Fibroblast of peridontal ligament (primary cell): ENCODE results near the gene STEAP3.

Source experiments
- DNase-seq: peaks from one replicate; pipeline ENCODE4 v3.0.0-alpha.2; 2010; ENCODE audit errors: extremely low read depth

The STEAP3 gene

DNA sequence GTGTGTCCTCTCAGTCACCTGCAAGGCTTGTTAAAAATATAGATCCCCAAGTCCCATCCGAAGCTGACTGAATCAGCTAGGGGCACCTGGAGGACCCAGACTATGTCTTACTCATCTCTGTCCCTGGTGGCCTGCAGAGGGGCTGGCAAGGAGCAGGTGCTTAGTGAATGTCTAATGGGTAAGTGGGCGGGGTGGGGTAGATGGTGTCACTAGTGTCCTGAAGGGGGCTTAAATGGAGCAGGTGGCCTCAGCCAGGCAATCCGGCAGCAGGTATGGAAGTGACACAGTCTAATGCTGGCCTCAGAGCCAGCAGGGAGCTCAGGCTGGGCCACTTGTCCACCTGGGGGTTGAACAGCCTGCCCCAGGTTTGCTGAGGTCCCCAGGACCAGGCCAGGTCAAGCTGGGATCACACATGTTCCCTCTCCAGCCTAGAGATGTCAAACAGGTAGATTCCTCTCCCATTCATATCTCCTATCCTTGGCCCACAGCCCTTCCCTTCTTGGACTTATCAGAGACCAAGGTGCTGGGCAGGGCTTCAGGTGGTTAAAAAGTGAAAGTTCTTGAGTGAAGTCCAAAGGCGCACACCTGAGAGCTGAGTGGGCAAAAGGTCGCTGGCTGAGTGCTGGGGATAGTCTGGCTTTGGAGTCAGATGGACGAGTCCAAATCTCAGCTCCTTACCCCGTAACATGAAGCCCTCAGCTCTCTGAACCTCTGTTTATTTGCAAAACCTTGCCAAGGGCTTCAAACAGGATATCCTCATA, 1.7 kb downstream of the STEAP3 start:
- DNase-seq, result peak; percentile 12

DNA sequence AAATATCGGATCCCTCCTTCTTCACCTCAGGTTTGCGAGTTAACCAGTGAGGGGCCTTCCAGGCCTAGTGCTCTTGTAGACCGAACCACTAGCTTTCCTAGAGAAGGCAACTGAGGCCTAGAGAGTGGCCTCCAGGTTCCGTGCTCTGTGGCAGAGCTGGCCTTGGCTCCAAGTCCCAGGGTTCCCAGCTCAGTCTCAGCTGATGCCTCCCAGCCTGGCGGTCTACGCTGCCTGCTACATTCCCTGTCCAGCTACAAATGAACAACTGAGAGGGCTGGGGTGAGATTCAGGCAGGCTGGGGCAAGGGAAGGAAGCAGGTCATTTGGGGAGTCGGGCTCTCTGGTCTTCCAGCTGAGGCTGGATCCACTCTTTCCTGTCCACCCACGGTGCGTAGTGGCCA, 2.3 kb downstream of the STEAP3 start:
- no peak for DNase-seq

DNA sequence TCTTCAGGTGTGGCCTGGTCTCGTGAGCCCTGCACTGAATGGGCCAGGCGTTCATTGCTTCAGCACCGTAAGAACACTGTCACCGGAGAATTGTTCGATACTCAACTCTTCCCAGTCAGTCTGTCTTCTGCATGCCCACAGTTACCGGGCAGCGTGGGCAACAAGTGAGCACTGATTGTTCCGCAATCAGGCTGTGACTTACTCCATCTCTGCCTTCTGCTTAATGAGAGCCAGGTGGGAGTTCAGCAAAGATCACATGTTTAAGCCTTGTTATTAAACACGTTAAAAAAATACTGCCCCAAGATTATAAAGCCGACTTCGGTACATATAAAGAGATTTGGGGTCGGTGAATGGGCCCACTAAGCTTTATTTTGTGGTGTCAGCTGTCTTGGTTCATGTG, 3.7 kb downstream of the STEAP3 start:
- peak; percentile 33 for DNase-seq

DNA sequence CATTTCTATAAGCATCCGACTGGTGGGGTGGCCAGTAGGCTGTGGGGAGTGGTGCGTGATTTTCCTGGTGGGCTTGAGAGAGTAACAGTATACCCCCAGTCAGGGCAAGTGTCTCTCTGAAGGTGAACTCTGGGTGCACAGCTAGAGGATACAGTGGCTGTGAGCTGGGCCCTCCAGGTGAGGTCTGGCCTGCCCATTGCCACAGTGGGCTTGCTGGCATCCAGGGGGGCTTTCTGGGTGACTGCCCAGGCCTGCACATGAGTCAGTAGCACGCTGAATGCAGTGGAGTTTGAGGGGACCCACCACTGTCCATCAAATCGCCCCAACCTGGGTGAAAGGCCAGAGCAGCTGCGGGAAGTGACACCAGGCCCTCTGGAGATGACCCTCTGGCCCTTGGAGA, 4.5 kb downstream of the STEAP3 start:
- no peak for DNase-seq

DNA sequence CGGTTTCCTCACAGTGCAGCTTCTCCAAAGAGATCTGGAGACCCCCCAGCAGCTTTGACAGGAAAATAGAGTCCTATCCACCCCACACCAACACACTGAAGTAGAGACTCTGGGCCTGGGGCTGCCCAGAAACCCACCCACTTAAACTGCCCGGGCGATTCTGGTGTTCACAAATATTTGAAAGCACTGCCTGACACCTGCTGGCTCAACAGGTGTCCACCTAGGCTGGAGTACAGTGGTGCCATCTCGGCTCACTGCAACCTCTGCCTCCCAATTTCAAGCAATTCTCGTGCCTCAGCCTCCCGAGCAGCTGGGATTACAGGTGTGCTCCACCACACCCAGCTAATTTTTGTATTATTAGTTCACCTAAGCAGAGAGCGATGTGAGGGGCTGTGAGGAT, 5.3 kb downstream of the STEAP3 start:
- no peak for DNase-seq

DNA sequence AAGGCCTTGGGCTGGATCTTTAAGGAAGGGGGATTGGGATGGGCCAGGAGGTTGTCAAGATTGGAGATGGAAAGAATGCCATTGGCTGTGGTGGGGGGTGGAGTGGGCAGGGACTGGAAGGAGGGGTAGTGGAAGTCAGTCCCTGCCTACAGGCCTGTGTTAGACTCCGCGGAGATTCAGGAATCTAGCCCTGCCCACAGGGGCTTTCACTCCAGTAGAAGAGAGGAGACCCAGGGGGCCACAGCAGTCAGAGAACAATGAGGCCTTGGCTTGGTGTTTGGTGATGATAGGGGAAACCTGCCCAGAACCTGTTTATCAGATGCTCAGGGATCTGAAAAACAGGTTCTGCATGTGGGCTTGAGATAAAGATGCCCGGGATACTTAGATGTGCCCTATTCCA, 6.1 kb downstream of the STEAP3 start:
- DNase-seq, result no peak

DNA sequence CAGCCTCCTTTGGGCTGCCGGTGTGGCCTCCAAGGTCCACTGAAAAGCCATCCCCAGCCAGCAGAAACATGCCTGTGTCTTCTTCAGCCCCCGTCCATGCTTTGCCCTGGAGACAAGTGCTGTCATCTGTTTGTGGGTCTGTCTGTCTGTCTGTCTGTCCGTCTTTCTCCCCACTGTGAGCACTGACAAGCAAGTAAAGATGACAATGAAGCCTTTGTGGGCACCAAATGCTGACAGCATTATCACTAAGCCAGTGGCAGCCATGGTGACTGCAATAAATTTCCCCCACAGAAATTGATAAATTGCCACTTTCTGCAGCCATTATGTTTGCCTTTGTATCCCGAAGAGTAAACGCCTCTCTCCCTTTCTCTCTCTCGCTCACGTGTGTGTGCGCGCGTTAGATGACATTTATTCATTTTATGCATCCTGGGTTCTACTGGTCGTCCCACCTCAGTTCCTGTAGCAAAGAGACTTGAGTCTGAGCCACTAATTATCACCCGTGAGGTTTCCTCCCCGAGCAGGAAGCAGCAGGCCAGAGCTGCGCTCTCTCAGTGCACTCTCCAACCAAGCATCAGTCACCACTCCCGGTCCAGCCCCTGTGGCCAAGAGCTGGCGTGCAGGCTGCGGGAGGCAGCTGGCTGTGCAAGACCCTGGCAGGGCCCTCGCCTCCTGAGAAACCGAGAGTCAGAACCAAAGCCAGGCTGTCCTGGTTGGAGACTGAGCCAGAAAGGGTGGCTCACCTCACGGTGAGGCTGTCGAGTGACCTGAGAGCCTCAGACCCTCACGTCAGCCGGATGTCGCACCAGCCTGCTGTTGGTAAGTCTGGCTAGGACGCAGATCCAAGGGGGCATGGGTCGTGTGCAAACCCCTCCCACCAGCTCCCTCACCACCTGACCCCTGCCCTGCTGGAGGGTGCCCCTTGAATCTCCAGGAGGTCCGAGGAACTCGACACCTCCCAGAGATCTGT, 6.9 kb downstream of the STEAP3 start:
- DNase-seq, result peak; percentile 33

DNA sequence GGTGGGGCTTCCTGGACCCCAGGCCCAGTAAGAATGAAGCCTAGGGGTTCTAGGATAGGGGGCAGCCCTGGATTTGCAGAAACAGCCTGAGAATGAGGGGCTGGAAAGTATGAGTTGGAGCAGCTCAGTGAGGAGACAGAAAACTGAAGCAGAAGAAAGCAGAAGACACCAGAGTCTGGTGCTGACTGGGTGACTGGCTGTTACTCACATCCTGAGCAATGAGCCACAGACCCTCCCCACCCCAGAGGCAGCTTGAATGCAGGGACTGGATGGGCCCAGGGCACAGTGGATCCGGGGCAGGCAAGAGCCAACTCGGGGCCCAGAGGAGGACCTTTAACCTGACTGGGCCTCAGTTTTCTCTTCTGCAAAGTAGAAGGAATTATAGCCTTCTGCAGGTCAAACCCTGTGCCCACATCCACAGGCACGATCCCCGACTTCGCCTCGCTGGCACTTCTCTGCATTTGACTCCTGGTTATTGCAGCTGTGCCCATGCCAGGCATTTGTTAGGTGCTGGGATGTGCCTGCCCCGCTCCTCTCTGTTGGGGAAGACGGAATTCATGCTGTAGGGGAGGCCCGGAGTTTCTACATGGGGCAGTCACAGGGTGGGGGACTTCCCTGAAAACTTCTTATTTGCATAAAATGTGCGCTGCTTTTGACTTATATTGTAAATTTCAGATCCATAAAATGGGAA, 8.5 kb downstream of the STEAP3 start:
- DNase-seq, result peak; percentile 18

DNA sequence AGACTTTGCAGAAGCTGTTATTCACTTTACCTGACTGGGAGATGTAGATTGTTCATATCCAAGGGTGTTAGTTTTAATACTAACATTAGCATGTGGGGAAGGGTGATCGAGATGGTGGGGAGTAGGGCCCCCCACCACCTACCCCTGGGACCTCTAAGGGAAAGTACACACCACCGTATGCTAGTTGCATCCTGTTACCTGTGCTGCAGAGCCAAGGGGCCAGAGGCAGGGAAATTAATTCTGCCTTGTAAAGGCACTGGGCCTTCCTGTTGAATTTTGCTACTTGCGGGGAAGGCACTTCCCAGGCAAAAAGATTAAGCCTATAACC, 9.0 kb downstream of the STEAP3 start:
- no peak for DNase-seq

DNA sequence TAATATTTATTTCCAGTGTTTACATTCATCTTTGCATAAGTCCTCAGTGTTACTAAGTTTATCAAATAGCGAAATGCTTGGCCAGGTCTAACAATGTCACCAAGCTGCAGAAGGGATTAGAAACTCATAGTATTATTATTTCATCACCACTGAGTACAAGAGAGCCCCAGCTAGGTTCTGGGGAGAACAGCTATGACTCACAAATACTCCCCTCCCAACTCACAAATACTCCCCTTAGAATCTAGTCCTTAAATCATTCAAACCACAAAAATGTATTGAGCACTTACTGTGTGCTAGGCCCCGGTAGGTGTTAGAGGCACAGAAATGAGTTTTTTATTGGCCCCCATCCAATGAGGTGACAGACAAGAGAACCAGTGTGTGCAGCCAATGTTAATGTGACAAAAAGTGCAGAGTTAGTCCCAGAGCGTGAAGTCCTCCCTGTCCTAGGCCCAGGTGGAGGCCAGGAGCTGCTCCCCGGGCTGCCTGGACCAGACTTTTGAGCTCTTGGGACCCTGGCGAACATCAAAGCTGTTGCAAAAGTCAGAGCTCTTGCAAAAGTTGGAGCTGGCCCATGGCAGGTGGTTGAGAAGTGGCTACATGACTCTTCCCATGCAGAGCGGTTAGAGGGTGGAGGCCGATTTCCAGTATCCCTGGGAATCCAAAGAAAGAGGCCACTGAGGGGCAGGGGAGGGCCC, 9.8 kb downstream of the STEAP3 start:
- peak; percentile 30 for DNase-seq

DNA sequence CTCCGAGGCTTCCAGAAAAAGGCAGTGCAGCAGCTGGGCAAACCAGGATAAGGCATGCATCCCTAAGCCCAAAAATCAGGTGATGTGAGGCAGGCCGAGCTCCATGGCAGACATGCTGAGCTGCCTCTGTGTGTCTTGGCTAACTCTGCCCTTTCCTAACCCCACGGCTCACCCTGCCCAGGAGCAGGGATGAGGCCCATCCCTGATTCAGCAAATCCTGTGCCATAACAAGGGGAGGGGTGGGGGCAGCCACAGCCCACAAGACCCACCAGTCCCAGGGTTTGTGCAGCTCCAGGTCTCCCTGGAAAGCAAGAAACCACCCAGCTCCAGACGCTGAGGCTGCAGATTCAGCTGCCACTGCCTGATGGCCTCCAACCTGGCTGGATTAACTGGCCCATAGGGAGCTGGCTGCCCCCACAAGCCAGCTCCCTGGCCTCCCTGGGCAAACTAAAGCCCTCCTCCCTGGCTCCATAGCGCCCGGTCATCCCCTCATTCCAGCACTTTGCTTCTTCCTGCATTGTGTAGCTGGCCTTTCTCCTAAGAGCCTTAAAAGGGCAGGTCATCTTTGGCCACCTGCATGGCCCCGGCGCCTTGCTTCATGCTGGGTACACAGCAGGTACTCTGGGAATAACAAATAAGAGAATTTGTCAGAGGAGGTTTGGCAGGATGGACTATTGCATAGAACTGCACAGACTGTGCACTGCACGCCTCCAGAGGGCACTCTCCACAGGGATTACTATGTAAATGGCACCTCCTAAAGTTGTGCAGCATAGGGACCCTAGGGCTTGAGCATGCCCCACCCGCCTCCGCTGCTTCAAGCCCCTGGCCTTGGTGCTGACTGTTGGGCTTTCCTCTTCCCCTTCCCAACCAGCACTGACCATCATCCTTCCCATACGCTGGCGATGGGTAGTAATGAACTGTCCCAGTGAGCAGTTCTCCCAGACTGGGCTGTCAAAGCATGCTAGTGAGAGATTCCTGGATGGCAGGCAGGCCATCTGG, 10.7 kb downstream of the STEAP3 start:
- no peak for DNase-seq

DNA sequence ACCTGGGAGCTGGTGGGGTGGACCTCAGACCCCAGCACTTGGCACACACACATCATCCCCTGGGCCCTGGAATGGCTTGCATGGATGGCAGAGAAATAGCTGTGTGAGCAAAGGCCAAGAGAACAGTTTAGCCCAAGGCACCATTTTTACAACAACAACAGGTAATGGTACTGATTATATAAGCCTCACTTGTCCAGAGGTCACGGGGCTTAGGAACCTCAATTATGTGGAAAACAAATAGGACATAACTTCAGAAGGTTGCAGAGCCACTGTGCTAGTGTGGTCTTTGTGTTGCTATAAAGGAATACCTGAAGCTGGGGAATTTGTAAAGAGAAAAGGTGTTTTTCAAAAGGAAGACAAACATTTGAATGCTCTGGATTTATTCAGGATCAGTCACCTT, 13.2 kb downstream of the STEAP3 start:
- DNase-seq, result no peak

DNA sequence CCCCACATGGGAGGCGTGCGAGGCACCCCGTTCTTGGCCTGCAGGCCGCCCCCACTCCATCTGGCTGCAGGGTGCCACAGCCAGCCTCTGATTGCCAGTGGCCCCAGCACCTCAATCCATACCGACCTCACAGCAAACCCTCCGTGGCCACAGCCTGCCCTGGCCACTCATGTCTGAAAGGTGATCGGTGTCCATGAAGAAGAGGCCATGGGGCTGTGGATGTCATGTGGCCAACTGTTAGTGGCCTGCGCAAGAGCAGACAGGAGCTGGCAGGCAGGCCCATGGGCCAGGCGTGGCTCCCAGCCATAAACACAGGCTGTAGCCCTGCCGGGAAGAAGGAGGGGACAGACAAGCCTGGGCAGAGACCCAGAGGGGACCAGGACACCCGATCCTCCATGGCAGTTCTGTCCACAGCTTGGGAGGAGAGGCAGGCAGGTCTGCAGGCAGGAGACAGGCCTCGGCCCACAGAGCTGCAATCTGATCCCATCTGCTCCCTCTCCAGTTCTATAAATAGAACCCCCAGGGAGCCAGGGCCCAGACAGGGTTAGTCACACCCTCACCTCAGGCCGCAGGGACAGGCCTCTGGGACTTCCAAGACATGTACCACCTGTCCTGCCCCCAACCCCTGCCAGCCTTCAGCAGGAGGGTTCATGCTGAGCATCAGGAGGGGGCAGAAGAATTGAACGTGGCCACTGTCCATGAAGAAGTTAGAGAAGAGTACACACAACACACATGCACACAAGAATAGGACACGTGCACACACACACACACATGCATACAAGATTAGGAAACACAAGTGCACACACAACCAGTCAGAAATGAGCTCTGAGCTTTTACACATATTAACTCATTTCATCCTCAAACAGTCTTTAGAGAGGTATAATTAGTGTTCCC, 16.9 kb downstream of the STEAP3 start:
- peak; percentile 54 for DNase-seq

DNA sequence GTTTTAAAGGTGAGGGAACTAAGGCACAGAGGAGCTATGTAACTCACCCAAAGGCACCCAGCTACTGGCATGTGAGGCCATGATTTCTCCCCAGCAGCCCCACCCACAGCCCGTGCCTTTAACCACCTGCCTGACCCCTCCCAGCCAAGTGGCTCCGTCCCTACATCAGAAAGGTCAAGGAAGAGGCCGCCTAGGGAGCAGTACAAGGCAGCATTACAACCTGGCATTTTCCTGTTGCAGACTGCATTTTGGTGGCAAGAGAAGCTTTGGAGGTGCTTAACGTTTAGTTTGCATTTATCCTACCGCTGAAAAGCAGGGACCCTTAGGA, 17.5 kb downstream of the STEAP3 start:
- no peak for DNase-seq

DNA sequence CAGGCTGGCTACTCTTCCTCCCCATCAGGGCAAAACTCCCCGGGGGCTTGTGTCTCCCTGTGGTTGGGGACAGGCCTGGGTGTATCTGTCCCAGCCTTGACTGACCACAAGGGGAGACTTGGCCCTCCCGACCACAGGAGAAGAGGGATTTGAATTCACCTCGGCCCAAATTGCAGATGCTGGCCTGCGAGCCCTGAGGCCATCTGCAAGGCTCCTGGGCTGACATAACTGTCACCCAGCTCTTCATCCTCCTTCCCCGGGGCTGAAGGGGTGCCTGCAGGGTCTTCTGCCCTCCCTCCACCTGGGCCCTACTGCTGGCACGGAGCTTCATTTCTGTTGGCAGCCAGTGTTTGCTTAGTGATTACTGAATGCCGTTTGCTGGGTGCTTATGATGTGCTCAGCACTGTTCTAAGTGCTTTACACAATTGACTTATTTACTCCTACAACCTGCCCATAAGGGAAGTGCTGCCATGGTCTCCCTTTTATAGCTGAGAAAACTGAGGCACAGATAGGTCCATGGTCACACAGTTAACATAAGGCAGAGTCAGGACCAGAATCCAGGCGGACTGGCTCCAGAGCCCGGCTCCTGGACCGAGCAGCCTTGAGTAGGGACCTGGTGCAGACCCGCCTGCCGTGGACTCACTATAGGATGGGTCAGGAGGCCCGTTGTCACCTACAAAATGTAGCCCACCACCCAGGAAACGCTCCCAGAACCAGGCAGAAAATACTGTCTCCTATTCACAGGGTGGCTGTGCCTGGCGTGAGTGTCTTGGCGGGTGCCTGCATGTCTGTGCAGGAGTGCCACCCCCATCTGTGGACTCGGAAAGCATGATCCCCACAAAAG, 18.9 kb downstream of the STEAP3 start:
- no peak for DNase-seq

DNA sequence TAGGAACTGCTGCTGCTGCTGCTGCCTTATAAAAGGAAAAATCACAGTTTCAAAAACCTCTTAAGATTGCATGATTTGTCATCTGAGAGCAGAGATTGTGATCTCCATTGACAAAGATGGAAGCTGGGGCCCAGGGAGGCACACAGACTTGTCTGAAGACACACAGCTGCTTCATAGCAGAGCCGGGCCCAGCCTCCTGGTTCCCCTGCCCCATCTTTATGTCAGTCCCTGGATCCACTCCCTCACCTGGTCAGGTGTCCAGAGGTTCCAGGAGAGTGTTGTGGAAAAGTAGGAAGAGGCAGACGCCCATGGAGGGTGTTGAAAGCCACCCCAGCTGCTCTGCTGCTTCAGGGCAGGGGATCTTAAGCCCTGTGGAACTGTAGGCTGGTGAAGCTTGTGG, 20.0 kb downstream of the STEAP3 start:
- DNase-seq, result no peak

DNA sequence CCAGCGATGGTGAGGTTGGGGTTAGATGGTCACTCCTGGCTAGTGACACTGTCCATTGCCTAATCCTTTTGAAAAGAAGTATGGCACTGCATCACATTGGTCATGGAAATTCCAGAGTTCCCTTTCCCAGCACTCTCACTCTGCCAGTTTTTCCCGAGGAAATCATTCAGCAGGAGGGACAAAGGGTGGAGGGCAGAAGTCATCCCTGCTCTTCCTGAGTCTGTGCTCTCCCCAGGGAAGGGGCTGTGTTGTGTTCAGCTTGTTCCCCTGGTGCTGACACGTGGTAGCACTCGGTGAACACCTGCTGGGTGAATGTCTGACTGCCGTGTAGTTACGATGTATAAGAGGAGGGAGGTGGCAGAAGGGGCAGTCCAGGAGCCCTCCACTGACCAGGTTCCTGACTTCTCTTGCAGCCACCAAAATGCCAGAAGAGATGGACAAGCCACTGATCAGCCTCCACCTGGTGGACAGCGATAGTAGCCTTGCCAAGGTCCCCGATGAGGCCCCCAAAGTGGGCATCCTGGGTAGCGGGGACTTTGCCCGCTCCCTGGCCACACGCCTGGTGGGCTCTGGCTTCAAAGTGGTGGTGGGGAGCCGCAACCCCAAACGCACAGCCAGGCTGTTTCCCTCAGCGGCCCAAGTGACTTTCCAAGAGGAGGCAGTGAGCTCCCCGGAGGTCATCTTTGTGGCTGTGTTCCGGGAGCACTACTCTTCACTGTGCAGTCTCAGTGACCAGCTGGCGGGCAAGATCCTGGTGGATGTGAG, 21.6 kb downstream of the STEAP3 start:
- DNase-seq, result no peak

DNA sequence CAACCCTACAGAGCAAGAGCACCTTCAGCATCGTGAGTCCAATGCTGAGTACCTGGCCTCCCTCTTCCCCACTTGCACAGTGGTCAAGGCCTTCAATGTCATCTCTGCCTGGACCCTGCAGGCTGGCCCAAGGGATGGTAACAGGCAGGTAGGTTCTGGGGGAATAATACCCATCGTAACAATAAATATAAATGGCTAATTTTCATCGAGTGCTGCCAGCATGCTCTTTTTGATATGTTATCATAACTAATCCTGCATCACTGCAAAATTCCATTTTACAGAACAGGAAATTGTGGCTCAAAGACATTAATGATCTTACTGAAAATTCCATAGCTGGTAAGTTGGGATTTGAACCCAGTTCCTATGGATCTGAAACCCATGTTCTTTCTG, 22.2 kb downstream of the STEAP3 start:
- no peak for DNase-seq
